Esophagus muscularis mucosa (tissue), 4 donors: ENCODE data around the gene ZNF655. TPM values are rescaled to one million over a fixed set of nuclear protein-coding genes. Genes with fewer than 3 reads are reported as not detected.

Experiments used
- DNase-seq: peaks from one replicate; pipeline ENCODE4 v3.0.0-alpha.2; 2017; ENCODE audit errors: extremely low spot score
- H3K27ac ChIP-seq, 4 donors: fragments of 200-600 bp; sonication (generic); replicated peaks in 1 of 4; 1 replicate in 3 of 4; 2 replicates in 1 of 4; pipeline ENCODE4 v1.5.1; 2016 to 2019; ENCODE audit warnings: mild to moderate bottlenecking in 1 of 4
- H3K27me3 ChIP-seq, 4 donors: fragments of 200-600 bp; sonication (generic); one replicate each; pipeline versions ENCODE4 v1.5.1 to v1.6.0; 2016 to 2019
- H3K36me3 ChIP-seq, 4 donors: fragments of 200-600 bp; sonication (generic); one replicate each; pipeline ENCODE4 v1.5.1; 2016 to 2019
- H3K4me1 ChIP-seq, 4 donors: fragments of 200-600 bp; sonication (generic); one replicate each; pipeline ENCODE4 v1.5.1; 2016 to 2019
- H3K4me3 ChIP-seq, 4 donors: fragments of 200-600 bp; sonication (generic); 1 replicate in 2 of 4; 2 replicates in 2 of 4; pipeline ENCODE4 v1.5.1; 2016 to 2019; ENCODE audit warnings: mild to moderate bottlenecking in 4 of 4, moderate library complexity in 1 of 4
- H3K9me3 ChIP-seq, 4 donors: fragments of 200-600 bp; sonication (generic); 1 replicate in 3 of 4; 2 replicates in 1 of 4; pipeline ENCODE4 v1.5.1; 2016 to 2019
- EP300 ChIP-seq: sonication (generic); formaldehyde crosslinking; IDR thresholded peaks from one replicate; pipeline ENCODE4 v1.6.1; 2017; ENCODE audit warnings: antibody characterized with exemption
- POLR2A ChIP-seq: fragments of 450-650 bp; IDR thresholded peaks from one replicate; pipeline ENCODE4 v1.6.1; 2017; ENCODE audit warnings: antibody characterized with exemption, moderate library complexity, mild to moderate bottlenecking, low read depth
- POLR2AphosphoS5 ChIP-seq, 2 donors: sonication (generic); formaldehyde crosslinking; IDR thresholded peaks; one replicate each; pipeline ENCODE4 v1.6.1; 2017; ENCODE audit warnings: antibody characterized with exemption in 2 of 2
- WGBS: methylation state at CpG from one replicate; pipeline ENCODE4 v1.1.5; 2018; 5-methylcytosine and 5-hydroxymethylcytosine counted together
- intact Hi-C: fragments of 100-400 bp; cut with DNase I; formaldehyde crosslinking; loops from one replicate; pipeline ENCODE4 v1.15.1; 2023
- total RNA-seq, 4 donors: library from RNA; depleted of rRNA; stranded (reverse); fragments of >200 nt; gene quantifications; one replicate each; pipeline versions ENCODE4 v1.1.0 to v1.2.1, GENCODE V29; 2016
- TF ChIP-seq, protein P1 (sequence below), 3 experiments: fragments of 200-600 bp in 2 of 3; fragments of 450-650 bp in 1 of 3; sonication (generic) in 2 of 3; IDR thresholded peaks; one replicate each; pipeline ENCODE4 v1.5.1; 2017 to 2019; ENCODE audit warnings: antibody characterized with exemption in 3 of 3, mild to moderate bottlenecking in 2 of 3, moderate library complexity in 1 of 3

ZNF655 gene
- total RNA-seq, 4 donors from 2014 or later, result 92.3 to 140 (median 112) TPM

DNA sequence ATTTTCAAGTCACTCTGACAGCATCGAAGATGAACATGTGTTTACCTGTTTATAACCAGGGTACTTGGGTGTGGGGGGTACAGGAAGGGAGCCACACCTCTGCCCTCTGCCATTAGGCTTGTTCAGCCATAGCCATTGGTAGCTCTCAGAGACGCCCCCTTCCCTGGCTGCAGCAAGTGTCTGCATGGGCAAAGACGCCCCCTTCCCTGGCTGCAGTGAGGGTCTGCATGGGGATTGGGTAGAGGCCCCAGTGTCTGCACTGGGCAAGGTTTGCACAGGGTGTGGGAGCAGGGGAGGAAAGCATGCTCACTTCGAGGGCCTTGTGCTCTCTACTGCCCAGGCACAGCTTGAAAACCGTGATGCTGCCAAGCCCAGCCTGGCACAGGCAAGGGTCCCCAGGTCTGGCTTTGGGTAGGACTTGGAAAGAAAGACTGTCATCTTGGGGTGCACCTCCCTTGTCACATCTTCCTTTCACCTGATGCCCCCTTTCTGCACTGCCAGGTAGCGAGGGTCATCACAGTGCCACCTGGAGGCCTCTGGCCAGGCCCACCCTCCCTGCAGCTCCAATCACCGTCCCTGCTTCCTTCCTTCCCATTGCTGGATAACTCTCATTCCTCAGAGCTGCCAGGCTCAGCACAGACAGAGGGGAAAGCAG lies 43.3 kb downstream of the ZNF655 start:
- DNase-seq, result peak; percentile 62
- TF ChIP-seq EP300, result no peak
- TF ChIP-seq, protein P1, sequence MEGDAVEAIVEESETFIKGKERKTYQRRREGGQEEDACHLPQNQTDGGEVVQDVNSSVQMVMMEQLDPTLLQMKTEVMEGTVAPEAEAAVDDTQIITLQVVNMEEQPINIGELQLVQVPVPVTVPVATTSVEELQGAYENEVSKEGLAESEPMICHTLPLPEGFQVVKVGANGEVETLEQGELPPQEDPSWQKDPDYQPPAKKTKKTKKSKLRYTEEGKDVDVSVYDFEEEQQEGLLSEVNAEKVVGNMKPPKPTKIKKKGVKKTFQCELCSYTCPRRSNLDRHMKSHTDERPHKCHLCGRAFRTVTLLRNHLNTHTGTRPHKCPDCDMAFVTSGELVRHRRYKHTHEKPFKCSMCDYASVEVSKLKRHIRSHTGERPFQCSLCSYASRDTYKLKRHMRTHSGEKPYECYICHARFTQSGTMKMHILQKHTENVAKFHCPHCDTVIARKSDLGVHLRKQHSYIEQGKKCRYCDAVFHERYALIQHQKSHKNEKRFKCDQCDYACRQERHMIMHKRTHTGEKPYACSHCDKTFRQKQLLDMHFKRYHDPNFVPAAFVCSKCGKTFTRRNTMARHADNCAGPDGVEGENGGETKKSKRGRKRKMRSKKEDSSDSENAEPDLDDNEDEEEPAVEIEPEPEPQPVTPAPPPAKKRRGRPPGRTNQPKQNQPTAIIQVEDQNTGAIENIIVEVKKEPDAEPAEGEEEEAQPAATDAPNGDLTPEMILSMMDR (IDR thresholded peaks at IDR 0.05), result no peak
- TF ChIP-seq POLR2AphosphoS5 (IDR thresholded peaks at IDR 0.05), result no peak
- TF ChIP-seq POLR2A, result no peak
- WGBS, result 83% methylated on average over 7 of the region's 7 CpGs
- Histone ChIP-seq H3K4me3 (no peak overlapping the region), H3K27ac (no peak overlapping the region), H3K36me3 (no peaks in the 10 kb centered on the region), H3K4me1 (no peaks in the 10 kb centered on the region), H3K27me3 (peaks cover 0 to 8% (median 0%) of the 10 kb centered on the region in 4 donors), H3K9me3 (no peaks in the 10 kb centered on the region)
- intact Hi-C loops, result no loop called here

DNA sequence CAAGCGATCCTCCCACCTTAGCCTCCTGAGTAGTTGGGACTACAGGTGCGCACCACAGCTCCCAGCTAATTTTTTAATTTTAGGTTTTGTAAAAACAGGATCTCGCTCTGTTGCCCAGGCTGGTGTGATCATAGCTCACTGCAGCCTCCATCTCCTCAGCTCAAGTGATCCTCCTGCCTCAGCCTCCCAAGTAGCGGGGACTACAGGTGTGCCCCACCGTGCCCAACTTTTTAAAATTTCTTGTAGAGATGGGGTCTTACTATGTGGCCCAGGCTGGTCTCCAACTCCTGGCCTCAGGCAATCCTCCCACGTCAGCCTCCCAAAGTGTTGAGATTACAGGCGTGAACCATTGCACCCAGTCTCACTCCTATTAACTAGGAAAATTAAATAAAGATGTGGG lies 47.1 kb downstream of the ZNF655 start:
- no peak overlapping the region for H3K4me3 ChIP-seq
- TF ChIP-seq POLR2A, result no peak
- no peak for TF ChIP-seq POLR2AphosphoS5 (IDR thresholded peaks at IDR 0.05)
- TF ChIP-seq EP300, result no peak
- TF ChIP-seq, protein P1 (IDR thresholded peaks at IDR 0.05), result no peak
- no peak overlapping the region for H3K27ac ChIP-seq
- peak; percentile 29 for DNase-seq
- no peaks in the 10 kb centered on the region for H3K4me1 ChIP-seq
- WGBS, result 93% methylated on average over 7 of the region's 7 CpGs
- intact Hi-C loops, result no loop called here
- H3K27me3 ChIP-seq, result no peaks in the 10 kb centered on the region
- H3K9me3 ChIP-seq, result no peaks in the 10 kb centered on the region
- H3K36me3 ChIP-seq, result no peaks in the 10 kb centered on the region

DNA sequence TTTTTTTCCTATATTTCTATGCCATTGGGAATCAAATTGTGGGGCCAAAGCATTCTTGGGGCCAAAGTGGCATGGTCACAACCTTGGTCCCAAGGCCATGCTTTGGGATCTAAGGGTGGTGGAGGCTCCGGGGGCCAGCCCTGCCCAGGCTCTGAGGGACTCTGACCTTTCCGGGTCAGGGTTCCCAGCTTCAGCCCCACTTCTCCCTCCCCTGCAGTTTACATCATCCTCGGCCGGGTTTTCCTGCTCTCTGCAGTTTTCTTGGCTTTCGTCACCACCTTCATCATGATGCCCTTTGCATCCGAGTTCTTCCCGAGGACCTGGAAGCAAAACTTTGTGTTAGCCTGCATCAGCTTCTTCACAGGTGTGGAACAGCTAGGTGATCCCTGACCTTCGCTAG lies 48.1 kb downstream of the ZNF655 start:
- H3K36me3 ChIP-seq, result no peaks in the 10 kb centered on the region
- no peak overlapping the region for H3K4me3 ChIP-seq
- TF ChIP-seq POLR2AphosphoS5 (IDR thresholded peaks at IDR 0.05) (no peak), POLR2A (no peak), EP300 (no peak)
- TF ChIP-seq, protein P1 (IDR thresholded peaks at IDR 0.05), result no peak
- H3K27me3 ChIP-seq, result no peaks in the 10 kb centered on the region
- 85% methylated on average over 8 of the region's 8 CpGs for WGBS
- intact Hi-C loops, result no loop called here
- no peaks in the 10 kb centered on the region for H3K9me3 ChIP-seq
- no peak overlapping the region for H3K27ac ChIP-seq
- no peak for DNase-seq
- H3K4me1 ChIP-seq, result no peaks in the 10 kb centered on the region

DNA sequence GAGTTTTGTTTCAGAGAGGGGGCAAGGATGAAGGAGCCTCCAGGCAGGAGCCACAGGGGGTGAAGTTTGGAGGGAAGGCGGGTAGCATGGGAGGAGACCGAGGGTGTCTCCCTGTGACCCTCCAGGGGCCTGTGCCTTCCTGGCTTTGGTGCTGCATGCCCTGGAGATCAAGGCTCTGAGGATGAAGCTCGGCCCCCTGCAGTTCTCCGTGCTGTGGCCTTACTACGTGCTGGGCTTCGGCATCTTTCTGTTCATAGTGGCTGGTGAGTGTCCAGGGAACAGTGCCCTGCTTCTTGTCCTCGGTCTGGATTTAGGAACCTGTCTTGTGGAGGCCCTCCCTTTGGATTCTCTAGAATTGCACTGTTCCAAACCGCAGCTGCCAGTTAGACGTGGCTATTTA lies 49.1 kb downstream of the ZNF655 start:
- H3K4me1 ChIP-seq, result no peaks in the 10 kb centered on the region
- H3K36me3 ChIP-seq, result no peaks in the 10 kb centered on the region
- no peak overlapping the region for H3K27ac ChIP-seq
- no peaks in the 10 kb centered on the region for H3K27me3 ChIP-seq
- TF ChIP-seq, protein P1 (IDR thresholded peaks at IDR 0.05), result no peak
- TF ChIP-seq POLR2A (no peak), EP300 (no peak), POLR2AphosphoS5 (IDR thresholded peaks at IDR 0.05) (no peak)
- H3K9me3 ChIP-seq, result no peaks in the 10 kb centered on the region
- peak; percentile 34 for DNase-seq
- WGBS, result 75% methylated on average over 9 of the region's 9 CpGs
- intact Hi-C loops, result no loop called here
- H3K4me3 ChIP-seq, result no peak overlapping the region

DNA sequence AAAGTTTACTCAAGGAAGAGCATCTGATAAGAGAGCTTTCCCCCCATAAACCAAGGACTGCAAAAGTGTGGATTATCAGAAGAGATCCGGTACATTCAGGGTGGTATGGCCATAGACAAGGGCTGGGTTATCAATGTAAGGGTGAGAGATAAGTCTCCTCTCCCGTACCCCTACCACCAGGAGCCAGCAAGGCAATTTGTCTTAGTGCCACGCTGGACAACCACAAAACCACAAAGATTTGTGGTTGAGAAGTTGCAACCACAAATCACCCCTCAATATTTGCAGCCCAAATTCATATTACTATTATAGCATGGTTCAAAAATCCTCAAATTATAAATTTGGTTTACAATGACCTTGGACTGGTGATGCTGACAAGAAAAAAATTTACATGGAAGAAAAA lies 56.1 kb downstream of the ZNF655 start:
- H3K36me3 ChIP-seq, result peaks cover 11 to 13% (median 11%) of the 10 kb centered on the region in 4 donors
- no peaks in the 10 kb centered on the region for H3K9me3 ChIP-seq
- no peaks in the 10 kb centered on the region for H3K27me3 ChIP-seq
- intact Hi-C loops, result no loop called here
- no peak overlapping the region for H3K4me3 ChIP-seq
- WGBS, result 84% methylated on average over 3 of the region's 3 CpGs
- no peak for DNase-seq
- H3K27ac ChIP-seq, result no peak overlapping the region
- peaks cover 13 to 30% (median 25%) of the 10 kb centered on the region in 4 donors for H3K4me1 ChIP-seq
- TF ChIP-seq EP300 (no peak), POLR2AphosphoS5 (IDR thresholded peaks at IDR 0.05) (no peak), POLR2A (no peak)
- TF ChIP-seq, protein P1 (IDR thresholded peaks at IDR 0.05), result no peak
